ENCODE data around the gene ATF7.
A peak's percentile ranks its signal among the peaks of the same experiment; 100 is the strongest.

Gene ATF7

DNA sequence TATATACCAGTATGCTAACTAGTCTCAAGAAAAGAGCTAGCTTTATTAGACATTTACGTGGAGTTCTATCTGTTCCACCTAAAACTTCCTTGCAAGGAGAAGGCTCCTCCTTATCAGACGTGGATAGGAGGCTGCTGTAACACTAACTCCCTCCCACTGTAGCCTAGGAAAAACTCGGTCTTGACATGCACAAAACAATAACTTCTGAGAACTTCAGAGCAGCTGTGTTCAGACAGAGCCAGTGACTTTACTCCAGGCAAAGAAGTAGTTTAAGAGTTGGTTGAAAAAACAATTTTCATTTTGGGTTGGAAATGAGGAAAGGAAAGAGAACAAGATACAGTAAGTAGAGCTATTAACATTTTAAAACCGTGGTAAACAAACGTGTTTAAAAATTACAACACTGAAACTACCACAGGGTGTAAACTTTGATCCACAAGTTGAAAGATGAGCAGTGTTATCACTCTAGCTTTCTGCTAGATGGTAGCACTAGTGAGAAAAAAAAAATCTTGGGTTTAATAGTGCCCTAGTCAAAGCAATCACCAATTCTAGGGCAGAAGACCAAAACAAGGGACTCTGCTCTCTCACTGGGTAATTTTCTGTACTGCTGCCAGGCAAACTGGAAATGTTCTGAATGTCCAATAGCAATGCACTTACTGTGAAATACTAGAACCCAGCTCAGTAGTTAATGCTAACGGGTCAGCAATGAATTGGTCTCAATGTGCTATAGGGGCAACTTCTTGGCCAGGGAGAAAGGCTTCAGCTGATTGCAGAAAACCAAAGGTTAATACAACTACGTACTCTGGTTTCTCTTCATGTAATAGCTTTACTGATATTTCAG lies 2.4 kb downstream of the ATF7 start:
- TF ChIP-seq, protein P1, sequence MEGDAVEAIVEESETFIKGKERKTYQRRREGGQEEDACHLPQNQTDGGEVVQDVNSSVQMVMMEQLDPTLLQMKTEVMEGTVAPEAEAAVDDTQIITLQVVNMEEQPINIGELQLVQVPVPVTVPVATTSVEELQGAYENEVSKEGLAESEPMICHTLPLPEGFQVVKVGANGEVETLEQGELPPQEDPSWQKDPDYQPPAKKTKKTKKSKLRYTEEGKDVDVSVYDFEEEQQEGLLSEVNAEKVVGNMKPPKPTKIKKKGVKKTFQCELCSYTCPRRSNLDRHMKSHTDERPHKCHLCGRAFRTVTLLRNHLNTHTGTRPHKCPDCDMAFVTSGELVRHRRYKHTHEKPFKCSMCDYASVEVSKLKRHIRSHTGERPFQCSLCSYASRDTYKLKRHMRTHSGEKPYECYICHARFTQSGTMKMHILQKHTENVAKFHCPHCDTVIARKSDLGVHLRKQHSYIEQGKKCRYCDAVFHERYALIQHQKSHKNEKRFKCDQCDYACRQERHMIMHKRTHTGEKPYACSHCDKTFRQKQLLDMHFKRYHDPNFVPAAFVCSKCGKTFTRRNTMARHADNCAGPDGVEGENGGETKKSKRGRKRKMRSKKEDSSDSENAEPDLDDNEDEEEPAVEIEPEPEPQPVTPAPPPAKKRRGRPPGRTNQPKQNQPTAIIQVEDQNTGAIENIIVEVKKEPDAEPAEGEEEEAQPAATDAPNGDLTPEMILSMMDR (IDR thresholded peaks at IDR 0.05; ENCODE audit: low read depth, low read length, poor library complexity, severe bottlenecking), result no peak
- no peak for TF ChIP-seq EZH2phosphoT487 (IDR thresholded peaks at IDR 0.05; ENCODE audit: borderline replicate concordance, low read length)
- H3F3A ChIP-seq (ENCODE audit: control insufficient read depth, insufficient read depth), result peaks cover 10% of the 10 kb centered on the region
- H3K27ac ChIP-seq (ENCODE audit: low read depth, low read length), result no peak overlapping the region
- H3K4me3 ChIP-seq (ENCODE audit: low read length), result peak overlapping the region; percentile 95
- H3K27me3 ChIP-seq (ENCODE audit: control insufficient read depth, low read length), result no peaks in the 10 kb centered on the region
- H4K20me1 ChIP-seq (ENCODE audit: control insufficient read depth, insufficient read depth, low read depth, low read length), result no peaks in the 10 kb centered on the region
- no peaks in the 10 kb centered on the region for H3K9me2 ChIP-seq (replicated peaks; ENCODE audit: control insufficient read depth, low read length)
- peak overlapping the region; percentile 75 for H3K4me2 ChIP-seq (ENCODE audit: low read length)
- peaks cover 51% of the 10 kb centered on the region for H3K4me1 ChIP-seq (ENCODE audit: control insufficient read depth, low read length)
- peaks cover 63% of the 10 kb centered on the region for H3K79me2 ChIP-seq (ENCODE audit: control insufficient read depth, low read length)
- H3K9me3 ChIP-seq (ENCODE audit: control insufficient read depth, insufficient read depth, low read length), result no peaks in the 10 kb centered on the region
- H3K36me3 ChIP-seq (ENCODE audit: control insufficient read depth, low read length), result no peaks in the 10 kb centered on the region; the same call in 1 of the 2 replicates

DNA sequence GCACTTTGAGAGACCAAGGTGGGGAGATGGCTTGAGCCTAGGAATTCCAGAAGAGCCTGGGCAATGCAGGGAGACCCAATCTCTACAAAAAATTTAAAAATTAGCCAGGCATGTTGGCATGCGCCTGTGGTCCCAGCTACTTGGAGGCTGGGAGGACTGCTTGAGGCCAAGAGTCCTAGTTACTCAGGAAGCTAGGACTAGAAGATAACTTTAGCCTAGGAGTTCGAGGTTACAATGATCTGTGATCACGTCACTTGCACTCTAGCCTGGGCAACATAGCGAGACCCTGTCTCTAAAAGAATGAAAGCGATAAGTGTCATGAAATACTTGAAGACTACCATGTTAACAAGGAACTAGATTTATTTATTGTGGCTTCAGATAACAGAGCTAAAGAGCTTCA lies 3.5 kb downstream of the ATF7 start:
- H4K20me1 ChIP-seq (ENCODE audit: control insufficient read depth, insufficient read depth, low read depth, low read length), result no peaks in the 10 kb centered on the region
- no peaks in the 10 kb centered on the region for H3K9me3 ChIP-seq (ENCODE audit: control insufficient read depth, insufficient read depth, low read length)
- H3K9me2 ChIP-seq (replicated peaks; ENCODE audit: control insufficient read depth, low read length), result no peaks in the 10 kb centered on the region
- H3K4me2 ChIP-seq (ENCODE audit: low read length), result 0 out of 2 replicates have a peak overlapping the region, but pooled peaks have one; percentile 75
- peaks cover 62% of the 10 kb centered on the region for H3K4me1 ChIP-seq (ENCODE audit: control insufficient read depth, low read length)
- peaks cover 12% of the 10 kb centered on the region for H3F3A ChIP-seq (ENCODE audit: control insufficient read depth, insufficient read depth)
- no peak for TF ChIP-seq EZH2phosphoT487 (IDR thresholded peaks at IDR 0.05; ENCODE audit: borderline replicate concordance, low read length)
- TF ChIP-seq, protein P1 (IDR thresholded peaks at IDR 0.05; ENCODE audit: low read depth, low read length, poor library complexity, severe bottlenecking), result no peak
- no peaks in the 10 kb centered on the region for H3K27me3 ChIP-seq (ENCODE audit: control insufficient read depth, low read length)
- no peak overlapping the region for H3K4me3 ChIP-seq (ENCODE audit: low read length)
- H3K27ac ChIP-seq (ENCODE audit: low read depth, low read length), result no peak overlapping the region
- peaks cover 74% of the 10 kb centered on the region for H3K79me2 ChIP-seq (ENCODE audit: control insufficient read depth, low read length)
- no peaks in the 10 kb centered on the region; the same call in 1 of the 2 replicates for H3K36me3 ChIP-seq (ENCODE audit: control insufficient read depth, low read length)

DNA sequence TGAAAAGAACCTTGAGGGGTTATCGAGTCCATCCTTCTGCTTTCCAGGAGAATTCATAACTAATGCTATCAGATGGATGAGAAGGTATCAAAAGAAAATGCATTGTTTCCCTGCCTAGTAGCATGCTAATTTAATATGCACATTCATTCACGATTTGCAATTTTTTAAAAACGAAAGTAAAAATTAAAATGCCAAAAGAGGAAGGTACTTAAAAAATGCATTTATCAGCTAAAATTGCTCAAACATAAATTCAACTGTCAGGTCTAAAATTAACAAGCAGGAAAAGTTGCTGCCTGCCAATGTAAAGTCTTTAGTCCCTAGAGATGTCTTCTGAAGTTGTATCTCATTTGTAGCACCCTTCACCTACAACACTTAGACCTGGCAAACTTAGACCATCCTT lies 7.9 kb downstream of the ATF7 start:
- no peaks in the 10 kb centered on the region for H3K9me2 ChIP-seq (replicated peaks; ENCODE audit: control insufficient read depth, low read length)
- peak overlapping the region; percentile 60 for H3K27ac ChIP-seq (ENCODE audit: low read depth, low read length)
- peaks cover 12% of the 10 kb centered on the region for H3F3A ChIP-seq (ENCODE audit: control insufficient read depth, insufficient read depth)
- peaks cover 65% of the 10 kb centered on the region for H3K79me2 ChIP-seq (ENCODE audit: control insufficient read depth, low read length)
- H3K4me3 ChIP-seq (ENCODE audit: low read length), result peak overlapping the region; percentile 70
- H3K4me2 ChIP-seq (ENCODE audit: low read length), result peak overlapping the region; percentile 89
- H3K9me3 ChIP-seq (ENCODE audit: control insufficient read depth, insufficient read depth, low read length), result no peaks in the 10 kb centered on the region
- H3K27me3 ChIP-seq (ENCODE audit: control insufficient read depth, low read length), result no peaks in the 10 kb centered on the region
- TF ChIP-seq, protein P1 (IDR thresholded peaks at IDR 0.05; ENCODE audit: low read depth, low read length, poor library complexity, severe bottlenecking), result no peak
- no peak for TF ChIP-seq EZH2phosphoT487 (IDR thresholded peaks at IDR 0.05; ENCODE audit: borderline replicate concordance, low read length)
- H4K20me1 ChIP-seq (ENCODE audit: control insufficient read depth, insufficient read depth, low read depth, low read length), result no peaks in the 10 kb centered on the region
- H3K4me1 ChIP-seq (ENCODE audit: control insufficient read depth, low read length), result peaks cover 38% of the 10 kb centered on the region
- H3K36me3 ChIP-seq (ENCODE audit: control insufficient read depth, low read length), result no peaks in the 10 kb centered on the region

Data from DOHH2 (cell line).